Activated CD4-positive, alpha-beta memory T cell treated with anti-CD3 and anti-CD28 coated beads for 36 hours (primary cell): ENCODE data around the gene TSPAN10. TPM values are rescaled to one million over a fixed set of nuclear protein-coding genes. Genes with fewer than 3 reads are reported as not detected.
"Not testable (repeated sequence)": the region's sequence is repeated elsewhere in the genome, so short reads cannot be mapped to it uniquely, and the experiment has no call there.

Experiments
- CTCF ChIA-PET: fragments of 350-600 bp; sonication (Branson Sonifier 250); formaldehyde crosslinking; loops from one replicate; lab custom pipeline; 2021; ENCODE audit warnings: antibody characterized with exemption, inconsistent platforms; lab: Charles Lee
- POLR2A ChIA-PET: fragments of 350-600 bp; sonication (Branson Sonifier 250); formaldehyde crosslinking; loops from one replicate; lab custom pipeline; 2021; ENCODE audit warnings: antibody characterized with exemption; lab: Charles Lee
- DNase-seq: peaks from one replicate; pipeline ENCODE4 v3.0.0-alpha.2; 2020
- H3K27ac Mint-ChIP-seq: one replicate; pipeline ENCODE4 v1.8.0; 2021; ENCODE audit warnings: mixed read lengths
- H3K27me3 Mint-ChIP-seq: one replicate; pipeline ENCODE4 v1.8.0; 2021; ENCODE audit warnings: mixed read lengths
- H3K36me3 Mint-ChIP-seq: one replicate; pipeline ENCODE4 v1.8.0; 2021; ENCODE audit warnings: mixed read lengths
- H3K4me1 Mint-ChIP-seq: one replicate; pipeline ENCODE4 v1.8.0; 2021; ENCODE audit warnings: low read depth, mixed read lengths
- H3K4me3 Mint-ChIP-seq: one replicate; pipeline ENCODE4 v1.8.0; 2021; ENCODE audit warnings: mild to moderate bottlenecking, mixed read lengths
- H3K9me3 Mint-ChIP-seq: one replicate; pipeline ENCODE4 v1.8.0; 2021; ENCODE audit warnings: mixed read lengths
- intact Hi-C: fragments of 100-400 bp; cut with micrococcal nuclease; formaldehyde crosslinking; loops from one replicate; pipeline ENCODE4 v1.15.1; 2023
- total RNA-seq, 2 experiments: library from RNA; stranded (reverse); gene quantifications; one replicate each; pipeline ENCODE4 v1.2.3, GENCODE V29; 2021

The TSPAN10 gene
- total RNA-seq, 2 experiments from 2014 or later: 0.36 to 0.45 TPM

- intact Hi-C loops: loop anchor here (1.0 to 5.0 kb wide), 3 partner anchors 17 to 114 kb away; partner anchors contain the start of genes ARL16, FAAP100 and SLC25A10
- peak; percentile 96 for DNase-seq
- peak within 1 kb of the TSS; percentile 94 for H3K4me3 Mint-ChIP-seq
- H3K4me1 Mint-ChIP-seq: peaks cover 41% of the 10 kb centered on the region
- ChIA-PET CTCF (interaction anchor here (1.0 to 2.4 kb wide), 2 partner anchors 9 to 17 kb away, joined by 4 to 10 read pairs; partner anchors contain the start of genes ARL16 and HGS), POLR2A (interaction anchor here (1.3 to 2.5 kb wide), 3 partner anchors 18 to 167 kb away, joined by 4 to 26 read pairs (median 6); partner anchors contain the start of genes ARL16, HGS, MCRIP1 and NPLOC4)
- H3K9me3 Mint-ChIP-seq: no peaks in the 10 kb centered on the region
- H3K27me3 Mint-ChIP-seq: no peaks in the 10 kb centered on the region
- H3K27ac Mint-ChIP-seq: peak within 1 kb of the TSS; percentile 94
- peaks cover 39% of the 10 kb centered on the region for H3K36me3 Mint-ChIP-seq
These were observed 29.6 kb downstream of the TSPAN10 start, which contains the start of the genes CCDC137 and OXLD1 for GRCh38 chr17:81666342-81667191. CCDC137 (plus strand) TSS chr17:81666737; CDS start chr17:81666767, 30 bp downstream. OXLD1 (minus strand) TSS chr17:81666605; CDS start chr17:81666577, 28 bp downstream.

DNA sequence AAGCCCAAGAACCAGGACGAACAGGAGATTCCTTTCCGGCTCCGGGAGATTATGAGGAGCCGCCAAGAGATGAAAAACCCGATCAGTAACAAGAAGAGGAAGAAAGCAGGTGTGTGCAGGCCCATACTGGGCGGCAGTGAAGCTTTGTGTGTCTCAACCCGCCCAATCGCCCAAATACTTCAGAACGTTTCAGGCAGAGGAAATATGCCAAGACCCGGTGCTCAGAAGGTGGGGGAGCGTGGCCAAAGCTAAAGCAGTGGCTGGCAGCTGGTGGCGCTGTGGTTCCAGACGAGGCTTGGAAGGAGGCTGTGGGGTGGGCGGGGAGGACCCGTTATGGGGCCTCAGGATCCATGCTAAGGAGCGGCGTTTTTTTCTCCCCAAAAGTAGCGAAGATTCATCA is 30.8 kb downstream of the TSPAN10 start:
- peak; percentile 27 for DNase-seq
- H3K36me3 Mint-ChIP-seq: peaks cover 49% of the 10 kb centered on the region
- peaks cover 38% of the 10 kb centered on the region for H3K4me1 Mint-ChIP-seq
- no peaks in the 10 kb centered on the region for H3K9me3 Mint-ChIP-seq
- CTCF ChIA-PET: no interaction called here
- peak overlapping the region; percentile 94 for H3K4me3 Mint-ChIP-seq
- POLR2A ChIA-PET: interaction anchor here (1.2 kb wide), 1 partner anchor 10 kb away, joined by 3 read pairs; no protein-coding TSS in a partner anchor
- intact Hi-C loops: loop anchor here (2.0 to 5.0 kb wide), 2 partner anchors 45 to 115 kb away; partner anchors contain the start of genes FAAP100 and SLC25A10
- H3K27me3 Mint-ChIP-seq: no peaks in the 10 kb centered on the region
- peak overlapping the region; percentile 64 for H3K27ac Mint-ChIP-seq

DNA sequence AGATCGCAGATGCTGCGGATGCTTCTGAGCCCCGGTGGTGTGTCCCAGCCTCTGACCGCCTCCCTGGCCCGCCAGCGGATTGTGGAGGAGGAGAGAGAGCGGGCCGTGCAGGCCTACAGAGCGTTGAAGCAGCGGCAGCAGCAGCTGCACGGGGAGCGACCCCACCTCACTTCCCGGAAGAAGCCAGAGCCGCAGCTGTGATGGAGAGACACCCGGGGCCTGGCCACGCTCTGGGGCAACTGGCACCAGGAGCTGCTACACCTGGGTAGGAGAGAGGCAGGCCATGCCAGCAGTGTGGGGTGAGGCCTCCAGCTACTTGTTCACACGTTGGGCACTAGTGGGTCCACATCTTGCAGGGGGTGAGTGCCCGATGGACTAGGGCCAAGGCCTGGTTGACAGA is 35.5 kb downstream of the TSPAN10 start:
- POLR2A ChIA-PET: no interaction called here
- no peak for DNase-seq
- Mint-ChIP-seq H3K27ac (no peak overlapping the region), H3K4me3 (no peak overlapping the region), H3K4me1 (peaks cover 17% of the 10 kb centered on the region), H3K36me3 (peaks cover 41% of the 10 kb centered on the region), H3K27me3 (no peaks in the 10 kb centered on the region), H3K9me3 (no peaks in the 10 kb centered on the region)
- CTCF ChIA-PET: no interaction called here
- intact Hi-C loops: no loop called here

GRCh38 chr17:81672954-81673353 is 36.0 kb downstream of the TSPAN10 start:
- Mint-ChIP-seq H3K27ac (no peak overlapping the region), H3K9me3 (no peaks in the 10 kb centered on the region), H3K36me3 (peaks cover 38% of the 10 kb centered on the region), H3K4me1 (peaks cover 13% of the 10 kb centered on the region), H3K27me3 (no peaks in the 10 kb centered on the region), H3K4me3 (no peak overlapping the region)
- POLR2A ChIA-PET: no interaction called here
- intact Hi-C loops: no loop called here
- no peak for DNase-seq
- CTCF ChIA-PET: no interaction called here

DNA sequence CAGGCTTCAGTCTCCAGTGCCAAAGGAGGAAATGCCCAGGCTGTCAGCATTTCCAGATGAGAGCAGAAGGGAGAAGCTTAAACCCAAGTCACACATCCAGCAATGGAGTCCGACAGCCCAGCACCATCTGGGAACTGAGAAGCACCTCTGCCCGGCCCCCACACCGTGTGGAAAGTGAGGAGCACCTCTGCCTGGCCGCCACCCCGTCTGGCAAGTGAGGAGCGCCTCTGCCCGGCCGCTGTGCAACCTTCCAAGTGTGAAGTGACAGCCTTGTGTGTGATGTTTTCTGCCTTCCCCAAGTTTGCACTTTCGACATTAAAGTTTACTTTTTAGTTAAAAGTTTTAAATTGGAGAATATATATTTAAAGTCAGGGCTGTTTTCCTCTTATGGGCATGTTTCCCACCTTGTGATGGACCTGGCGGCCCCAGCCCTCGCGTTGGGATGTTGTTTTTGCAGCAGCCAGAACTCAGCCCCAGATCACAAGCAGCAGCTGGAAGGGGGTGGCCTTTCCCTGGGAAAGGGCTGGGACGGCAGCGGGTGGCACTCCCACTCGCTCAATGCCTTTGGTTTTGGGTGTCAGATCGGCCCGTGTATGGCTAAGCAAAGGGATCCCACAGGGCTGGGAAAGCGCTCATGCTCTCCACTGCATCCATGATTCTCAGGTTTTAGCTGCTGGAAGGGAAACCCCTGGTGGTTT is 36.7 kb downstream of the TSPAN10 start:
- Mint-ChIP-seq H3K27ac (no peak overlapping the region), H3K4me3 (no peak overlapping the region)
- POLR2A ChIA-PET: interaction anchor here (0.7 kb wide), 1 partner anchor 36 kb away, joined by 3 read pairs; no protein-coding TSS in a partner anchor

DNA sequence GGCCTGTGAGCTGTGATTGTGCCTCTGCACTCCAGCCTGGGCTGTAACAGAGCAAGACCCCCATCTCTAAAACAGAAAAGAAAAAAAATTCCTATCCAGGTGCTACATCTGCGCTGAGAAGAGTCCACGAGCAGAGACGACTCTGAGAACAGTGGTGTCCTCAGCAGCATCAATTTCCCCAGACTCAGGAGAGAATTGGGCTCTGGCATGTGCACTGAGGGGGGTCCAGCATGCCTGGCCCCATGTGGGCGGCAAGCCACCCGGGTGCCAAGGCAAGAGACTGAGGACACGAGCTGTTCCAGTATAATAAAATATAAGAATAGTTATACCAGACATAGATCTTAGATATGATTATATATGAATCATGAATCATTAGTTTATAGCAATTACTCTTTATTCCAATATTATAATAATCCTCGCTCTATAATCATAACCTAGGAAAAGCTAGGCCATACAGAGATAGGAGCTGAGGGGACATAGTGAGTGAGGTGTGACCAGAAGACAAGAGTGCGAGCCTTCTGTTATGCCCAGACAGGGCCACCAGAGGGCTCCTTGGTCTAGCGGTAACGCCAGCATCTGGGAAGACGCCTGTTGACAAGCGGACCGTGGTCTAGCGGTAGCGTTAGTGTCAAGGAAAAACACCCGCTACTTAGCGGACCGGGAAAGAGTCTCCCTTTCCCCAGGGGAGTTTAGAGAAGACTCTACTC is 38.7 kb downstream of the TSPAN10 start:
- H3K4me1 Mint-ChIP-seq, POLR2A ChIA-PET, H3K27ac Mint-ChIP-seq, H3K27me3 Mint-ChIP-seq, intact Hi-C loops, H3K9me3 Mint-ChIP-seq, H3K4me3 Mint-ChIP-seq: not testable (repeated sequence)
- DNase-seq: peak; percentile 51
- peaks cover 24% of the 10 kb centered on the region for H3K36me3 Mint-ChIP-seq
- CTCF ChIA-PET: interaction anchor here (0.7 to 1.9 kb wide), 8 partner anchors 9 to 1101 kb away, joined by 3 to 10 read pairs (median 4); partner anchors contain the start of genes ARL16, CCDC137, HGS and MRPL12

More for the DNA sequence above, 36.7 kb downstream of the TSPAN10 start:
- Mint-ChIP-seq H3K9me3 (no peaks in the 10 kb centered on the region), H3K27me3 (no peaks in the 10 kb centered on the region), H3K36me3 (peaks cover 33% of the 10 kb centered on the region), H3K4me1 (peaks cover 7% of the 10 kb centered on the region)
- intact Hi-C loops: no loop called here
- DNase-seq: no peak
- CTCF ChIA-PET: no interaction called here

DNA sequence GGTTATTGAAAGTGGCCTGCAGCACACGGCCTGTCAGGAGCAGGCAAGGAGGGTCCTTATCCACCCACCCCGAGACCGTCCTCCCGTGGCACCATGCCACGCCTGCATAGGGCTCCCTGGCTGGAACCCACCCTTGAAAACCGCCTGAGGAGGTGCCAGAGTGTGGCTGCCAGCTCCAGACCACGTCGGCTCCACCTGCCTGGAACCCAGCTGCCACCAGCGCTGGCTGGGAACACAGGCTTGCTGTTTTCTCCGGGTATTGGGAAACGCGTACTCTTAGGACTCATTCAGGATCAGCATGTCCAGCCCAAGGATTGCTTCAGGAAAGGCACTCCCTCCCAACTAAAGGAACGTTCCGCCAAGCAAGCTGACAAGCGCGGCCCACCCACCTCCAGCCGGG is 39.9 kb downstream of the TSPAN10 start:
- Mint-ChIP-seq H3K36me3 (peaks cover 13% of the 10 kb centered on the region), H3K9me3 (no peaks in the 10 kb centered on the region), H3K27ac (no peak overlapping the region), H3K4me1 (peaks cover 7% of the 10 kb centered on the region), H3K4me3 (no peak overlapping the region), H3K27me3 (no peaks in the 10 kb centered on the region)
- no peak for DNase-seq
- ChIA-PET POLR2A (no interaction called here), CTCF (interaction anchor here (1.7 to 1.9 kb wide), 2 partner anchors 16 to 26 kb away, joined by 4 to 6 read pairs; partner anchors contain the start of gene MRPL12)
- intact Hi-C loops: no loop called here

GRCh38 chr17:81680150-81680549 is 43.2 kb downstream of the TSPAN10 start:
- POLR2A ChIA-PET: no interaction called here
- intact Hi-C loops: no loop called here
- CTCF ChIA-PET: interaction anchor here (1.0 kb wide), 1 partner anchor 22 kb away, joined by 3 read pairs; no protein-coding TSS in a partner anchor
- no peak overlapping the region for H3K27ac Mint-ChIP-seq
- H3K4me1 Mint-ChIP-seq: peaks cover 23% of the 10 kb centered on the region
- H3K27me3 Mint-ChIP-seq: peaks cover 2% of the 10 kb centered on the region
- H3K36me3 Mint-ChIP-seq: peaks cover 5% of the 10 kb centered on the region
- no peaks in the 10 kb centered on the region for H3K9me3 Mint-ChIP-seq
- no peak for DNase-seq
- H3K4me3 Mint-ChIP-seq: no peak overlapping the region

DNA sequence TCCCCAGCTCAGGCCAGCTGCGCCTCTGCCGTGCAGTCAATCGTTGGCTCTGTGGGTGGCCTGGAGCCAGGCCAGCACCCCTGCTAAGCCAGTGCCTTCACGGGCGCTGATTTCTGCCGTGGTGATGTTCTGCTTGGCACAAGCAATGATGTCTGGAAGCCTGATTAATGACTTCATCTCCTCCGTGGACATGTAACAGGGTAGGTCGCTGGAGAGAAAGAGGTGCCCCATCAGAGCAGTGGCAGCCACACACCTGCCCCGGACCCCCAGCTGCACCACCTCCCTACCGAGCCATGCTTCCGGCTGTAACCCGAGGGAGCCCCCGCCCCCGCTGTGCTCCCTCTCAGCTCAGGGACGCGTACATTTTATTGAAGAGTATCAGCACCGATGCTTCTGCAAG is 44.7 kb downstream of the TSPAN10 start:
- Mint-ChIP-seq H3K36me3 (peaks cover 15% of the 10 kb centered on the region), H3K4me1 (peaks cover 30% of the 10 kb centered on the region), H3K27ac (no peak overlapping the region), H3K4me3 (peak overlapping the region; percentile 16), H3K27me3 (peaks cover 2% of the 10 kb centered on the region), H3K9me3 (no peaks in the 10 kb centered on the region)
- DNase-seq: no peak
- ChIA-PET CTCF (no interaction called here), POLR2A (interaction anchor here (4.4 kb wide), 1 partner anchor 22 kb away, joined by 54 read pairs; the partner anchor contains the start of gene MRPL12)
- intact Hi-C loops: no loop called here

DNA sequence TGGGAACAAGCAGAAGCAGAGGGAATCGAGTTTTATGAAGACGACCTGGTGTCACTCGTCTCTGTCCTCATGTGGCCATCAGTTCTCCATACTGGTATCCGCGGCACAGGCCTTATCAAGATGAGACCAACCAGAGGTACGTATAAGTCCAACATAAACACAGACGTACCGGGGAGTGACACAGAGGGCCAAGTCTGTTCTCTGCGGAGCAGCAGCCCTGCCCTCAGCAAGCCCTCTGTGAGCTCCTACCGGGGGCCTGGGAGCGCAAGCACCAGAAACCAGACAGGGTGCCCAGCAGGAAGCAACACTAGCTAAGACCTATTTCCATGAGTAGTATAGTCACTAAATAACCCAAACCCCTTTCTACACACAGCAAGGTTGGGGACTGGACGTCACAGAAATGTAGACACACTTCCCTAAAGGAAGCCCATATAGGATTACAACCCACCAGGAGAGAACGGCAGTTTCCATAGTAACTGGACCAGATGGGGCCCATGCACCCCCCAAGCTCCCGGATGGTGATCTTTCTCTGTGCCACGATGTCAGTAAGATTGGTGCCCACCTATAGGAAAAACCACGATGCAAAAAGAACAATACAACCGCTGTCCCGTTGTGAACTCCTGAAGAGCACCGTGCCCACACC is 45.7 kb downstream of the TSPAN10 start:
- Mint-ChIP-seq H3K36me3 (peaks cover 23% of the 10 kb centered on the region), H3K4me3 (peak overlapping the region; percentile 86), H3K27ac (peak overlapping the region; percentile 39), H3K9me3 (no peaks in the 10 kb centered on the region), H3K4me1 (peaks cover 30% of the 10 kb centered on the region), H3K27me3 (peaks cover 2% of the 10 kb centered on the region)
- CTCF ChIA-PET: interaction anchor here (1.5 to 1.8 kb wide), 3 partner anchors 17 to 189 kb away, joined by 3 to 13 read pairs (median 4); partner anchors contain the start of gene MRPL12
- DNase-seq: no peak
- intact Hi-C loops: loop anchor here (1.0 kb wide), 2 partner anchors 16 to 178 kb away; partner anchors contain the start of genes CCDC137, OXLD1 and P4HB
- POLR2A ChIA-PET: interaction anchor here (0.8 to 4.4 kb wide), 11 partner anchors 12 to 255 kb away, joined by 3 to 54 read pairs (median 5); partner anchors contain the start of genes CCDC137, MCRIP1, MRPL12 and NPLOC4
